K562 (cell line): Measurements from ENCODE around the gene ADPRM. TPM values are rescaled to one million over a fixed set of nuclear protein-coding genes. Genes with fewer than 3 reads are reported as not detected.

Experiments
- ARID4B ChIP-seq: sonication (generic); formaldehyde crosslinking; IDR thresholded peaks from 2 replicates; pipeline ENCODE4 v1.8.0; 2022; ENCODE audit warnings: mild to moderate bottlenecking, missing genetic modification reagents
- C11orf30 ChIP-seq: fragments of 450-650 bp; IDR thresholded peaks from 2 replicates; pipeline ENCODE4 v1.6.1; 2016; ENCODE audit warnings: low read depth, mild to moderate bottlenecking
- CREB1 ChIP-seq, 2 experiments: sonication (generic) in 1 of 2; formaldehyde crosslinking in 1 of 2; IDR thresholded peaks; 2 replicates each; pipeline versions ENCODE4 v1.6.1 to v1.8.0; 2012 to 2022; ENCODE audit warnings: inconsistent platforms in 1 of 2, mild to moderate bottlenecking in 1 of 2, missing genetic modification reagents in 1 of 2, moderate library complexity in 1 of 2
- CTCFL ChIP-seq: IDR thresholded peaks from 2 replicates; pipeline ENCODE4 v1.6.1; 2011; ENCODE audit warnings: borderline replicate concordance, low read depth, mild to moderate bottlenecking, moderate library complexity, low read length; ENCODE audit not compliant: insufficient read depth, poor library complexity, severe bottlenecking
- ELF1 ChIP-seq: fragments of 200-800 bp; sonication (Bioruptor generic); IDR thresholded peaks from 2 replicates; pipeline ENCODE4 v1.6.1; 2016; ENCODE audit warnings: missing genetic modification characterization, missing compliant biosample characterization
- EP400 ChIP-seq: fragments of 450-650 bp; IDR thresholded peaks from 2 replicates; pipeline ENCODE4 v1.6.1; 2017; ENCODE audit warnings: antibody characterized with exemption, mild to moderate bottlenecking, moderate library complexity
- ETS1 ChIP-seq: conservative IDR thresholded peaks from 2 replicates; pipeline ENCODE4 v1.6.1; 2011; ENCODE audit warnings: low read depth, mild to moderate bottlenecking, low read length; ENCODE audit not compliant: control insufficient read depth
- HOXB6 ChIP-seq: fragments of 250-450 bp; sonication (Bioruptor Pico); IDR thresholded peaks from 2 replicates; pipeline ENCODE4 v1.5.1; 2022; ENCODE audit warnings: mild to moderate bottlenecking, borderline replicate concordance
- JUND ChIP-seq, 2 experiments: IDR thresholded peaks; 2 replicates in 1 of 2; 3 replicates in 1 of 2; pipeline ENCODE4 v1.6.1; 2011; ENCODE audit warnings: borderline replicate concordance in 2 of 2, low read depth in 2 of 2, low read length in 2 of 2, improper control_type of control experiment in 1 of 2, missing biosample characterization in 1 of 2, missing genetic modification characterization in 1 of 2, missing genetic modification reagents in 1 of 2
- KDM4B ChIP-seq, 2 experiments: fragments of 450-650 bp in 1 of 2; sonication (generic) in 1 of 2; IDR thresholded peaks; 2 replicates each; pipeline ENCODE4 v1.6.1; 2016 to 2017; ENCODE audit warnings: borderline replicate concordance in 2 of 2, antibody characterized with exemption in 1 of 2, low read depth in 1 of 2, mild to moderate bottlenecking in 1 of 2
- NEUROD1 ChIP-seq: fragments of 150-350 bp; IDR thresholded peaks from 2 replicates; pipeline ENCODE4 v1.6.1; 2014; ENCODE audit warnings: borderline replicate concordance, low read length, low read depth; ENCODE audit not compliant: partially characterized antibody
- RBM39 ChIP-seq: fragments of 200-400 bp; formaldehyde crosslinking; optimal IDR thresholded peaks from 2 replicates; pipeline ENCODE3; 2018; ENCODE audit warnings: low read depth, low read length
- SPI1 ChIP-seq: IDR thresholded peaks from 2 replicates; pipeline ENCODE4 v1.6.1; 2011; ENCODE audit warnings: low read depth, low read length, control low read depth, borderline replicate concordance
- TAF1 ChIP-seq: IDR thresholded peaks from 2 replicates; pipeline ENCODE4 v1.6.1; 2011; ENCODE audit warnings: mild to moderate bottlenecking, low read length, moderate library complexity; ENCODE audit not compliant: insufficient read depth, control insufficient read depth, severe bottlenecking; ENCODE audit errors: extremely low read depth
- TEAD1 ChIP-seq, 2 experiments: fragments of 450-650 bp in 1 of 2; sonication (generic) in 1 of 2; formaldehyde crosslinking; IDR thresholded peaks; 2 replicates each; pipeline versions ENCODE4 v1.4.0 to v1.8.0; 2020 to 2022; ENCODE audit warnings: mild to moderate bottlenecking in 2 of 2, missing genetic modification reagents in 1 of 2
- ZNF239 ChIP-seq: fragments of 250-450 bp; sonication (Bioruptor Pico); IDR thresholded peaks from 2 replicates; pipeline ENCODE4 v1.4.0; 2020; ENCODE audit warnings: mild to moderate bottlenecking
- polyA plus RNA-seq, 8 experiments: library from polyadenylated mRNA; depleted of rRNA in 4 of 8; stranded (reverse) in 5 of 8; unstranded in 3 of 8; fragments of >200 nt; fragmentation: Nextera tagmentation in 2 of 8; fragmentation: Illumina TruSeq in 1 of 8; extraction: Ambion mirVana in 2 of 8; extraction: Trizol in 1 of 8; gene quantifications; 2 replicates each; pipeline versions ENCODE4 v1.2.1 to v1.2.3, GENCODE V29; 2011 to 2014; ENCODE audit warnings: inconsistent platforms in 1 of 8, missing spikeins in 1 of 8
- total RNA-seq, 7 experiments: library from RNA; depleted of rRNA in 6 of 7; stranded (reverse); fragments of >200 nt in 6 of 7; fragmentation: Illumina TruSeq in 2 of 7; extraction: Trizol in 2 of 7; gene quantifications; 2 replicates each; pipeline versions ENCODE4 v1.2.1 to v1.2.3, GENCODE V29; 2011 to 2021; ENCODE audit warnings: low replicate concordance in 1 of 7

The ADPRM gene
- total and polyA plus RNA-seq, 9 of the 15 experiments (the other 6 are each of a cell fraction or from before 2014, with no cell fraction given): 4.7 to 17.6 (median 6.2) TPM

DNA sequence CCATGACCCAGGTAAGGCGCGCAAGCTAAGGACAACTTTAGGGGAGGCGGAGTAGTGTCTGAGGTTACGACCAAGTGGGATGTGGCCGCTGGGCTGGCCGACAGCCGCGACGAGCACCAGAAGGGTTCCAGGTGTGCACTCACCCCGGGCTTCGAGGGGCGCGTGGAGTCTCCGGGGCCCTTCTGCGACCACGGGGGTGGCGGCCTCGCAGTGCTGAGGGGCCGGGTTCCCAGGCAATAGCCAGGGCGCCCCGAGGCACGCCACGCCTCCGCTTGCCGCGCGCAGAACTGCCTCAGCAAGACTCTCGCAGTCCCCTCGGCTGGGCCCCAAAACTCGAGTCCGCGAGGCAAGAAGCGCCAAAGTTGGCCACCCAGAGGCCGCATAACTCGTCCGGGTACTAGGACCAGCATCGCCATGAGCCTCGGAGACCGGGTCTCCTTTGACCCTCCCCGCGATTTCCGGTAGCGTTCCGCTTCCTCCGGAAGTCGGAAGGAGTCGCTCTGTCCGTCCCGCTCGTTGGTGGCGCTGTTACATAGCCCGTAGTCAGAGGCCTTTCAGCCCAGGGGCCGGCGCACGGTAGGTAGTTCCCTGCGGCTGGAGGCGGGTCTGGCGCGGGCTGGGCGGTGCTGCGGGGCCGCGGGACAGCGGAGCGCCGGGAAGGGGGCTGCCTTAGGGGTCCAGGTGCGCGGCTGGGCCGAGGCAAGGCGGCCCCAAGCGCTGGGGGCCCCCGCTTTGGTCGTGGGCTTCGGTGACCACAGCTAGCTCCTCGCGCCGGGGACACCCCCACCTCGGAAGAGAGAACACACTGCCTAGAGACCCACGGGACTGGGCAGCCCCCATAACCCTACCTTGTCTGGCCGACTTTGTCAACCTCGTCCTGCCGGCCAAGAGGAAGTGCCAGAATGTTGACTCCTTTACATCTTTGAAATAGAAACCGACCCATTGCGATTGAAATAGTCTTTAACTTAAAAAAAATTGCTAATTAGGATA, at the start of gene ADPRM, which contains the start of gene SCO1 (continued):
- TF ChIP-seq JUND (IDR thresholded peaks at IDR 0.05; ENCODE audit: borderline replicate concordance, low read depth, low read length) (peak; percentile 25; the same call in 1 of the 2 replicates), JUND (tag; IDR thresholded peaks at IDR 0.05; ENCODE audit: borderline replicate concordance, low read depth, low read length) (peak; percentile 18; the same call in 1 of the 3 replicates), C11orf30 (peak; percentile 65), EP400 (peak; percentile 82; the same call in 1 of the 2 replicates), ARID4B (CRISPR knock-in tag) (peak; percentile 75), RBM39 (no peak), TAF1 (peak; percentile 90), ETS1 (peak; percentile 40; the same call in 1 of the 2 replicates), CREB1 (IDR thresholded peaks at IDR 0.05) (0 out of 2 replicates have a peak, but pooled peaks have one; percentile 18), CREB1 (CRISPR knock-in tag; IDR thresholded peaks at IDR 0.05) (no peak), KDM4B (IDR thresholded peaks at IDR 0.05; ENCODE audit: borderline replicate concordance in 2 of 2, low read depth in 1 of 2) (peak in 1 of 2 experiments; percentile 88; a peak in 1 of 4 replicates), NEUROD1 (peak; percentile 24), TEAD1 (CRISPR knock-in tag; IDR thresholded peaks at IDR 0.05) (no peak), CTCFL (peak; percentile 10), ELF1 (tag) (peak; percentile 75), HOXB6 (CRISPR knock-in tag) (no peak), SPI1 (peak; percentile 86), ZNF239 (CRISPR knock-in tag) (no peak)
